Right lobe of liver (tissue), 6 donors: ENCODE results near the gene FYCO1. TPM values are rescaled to one million over a fixed set of nuclear protein-coding genes. Genes with fewer than 3 reads are reported as not detected.

Experiments
- ATAC-seq, 4 donors: fragments of 200-7000 bp; cut with Tn5 transposase; one replicate each; pipeline ENCODE4 v1.9.1; 2020; ENCODE audit warnings: mild to moderate bottlenecking in 4 of 4, moderate library complexity in 4 of 4
- DNase-seq, 3 donors: peaks; one replicate each; pipeline ENCODE4 v3.0.0-alpha.2; 2020
- H3K27ac ChIP-seq, 3 donors: fragments of 200-600 bp; one replicate each; pipeline ENCODE4 v1.8.0; 2022
- H3K27me3 ChIP-seq, 2 donors: fragments of 200-600 bp; one replicate each; pipeline ENCODE4 v1.8.0; 2022
- H3K36me3 ChIP-seq, 4 donors: fragments of 200-600 bp; sonication (generic) in 1 of 4; one replicate each; pipeline versions ENCODE4 v1.5.1 to v1.8.0; 2017 to 2022; ENCODE audit warnings: control low read depth in 1 of 4
- H3K4me1 ChIP-seq, 4 donors: fragments of 200-600 bp; sonication (generic) in 1 of 4; one replicate each; pipeline versions ENCODE4 v1.5.1 to v1.8.0; 2017 to 2022; ENCODE audit warnings: control low read depth in 1 of 4
- H3K4me3 ChIP-seq, 3 donors: fragments of 200-600 bp; one replicate each; pipeline ENCODE4 v1.8.0; 2022
- H3K9me3 ChIP-seq, 4 donors: fragments of 200-600 bp; sonication (generic) in 1 of 4; one replicate each; pipeline versions ENCODE4 v1.5.1 to v1.8.0; 2017 to 2022; ENCODE audit warnings: control low read depth in 1 of 4
- POLR2A ChIP-seq: fragments of 450-650 bp; IDR thresholded peaks from one replicate; pipeline ENCODE4 v1.6.1; 2017; ENCODE audit warnings: antibody characterized with exemption, mild to moderate bottlenecking
- WGBS: methylation state at CpG from one replicate; pipeline ENCODE4 v1.1.6; 2018; ENCODE audit warnings: low coverage, low lambda C conversion rate; ENCODE audit not compliant: insufficient coverage; ENCODE audit errors: missing lambda C conversion rate; 5-methylcytosine and 5-hydroxymethylcytosine counted together
- intact Hi-C, 2 donors: fragments of 100-400 bp; cut with DNase I; formaldehyde crosslinking; loops; one replicate each; pipeline versions ENCODE4 v1.11.2 to v1.14.1; 2022
- total RNA-seq, 6 experiments: library from RNA; depleted of rRNA in 2 of 6; stranded (reverse); fragments of >200 nt in 2 of 6; fragmentation: NEBNext Ultra II Directional in 3 of 6; extraction: Animal tissue kit (Norgen Biotek cat#: 25700) in 3 of 6; gene quantifications; one replicate each; pipeline versions ENCODE4 v1.1.0 to v1.2.4, GENCODE V29; 2016 to 2023
- TF ChIP-seq, protein P1 (sequence below), 4 donors: fragments of 200-600 bp in 3 of 4; fragments of 450-650 bp in 1 of 4; IDR thresholded peaks; one replicate each; pipeline versions ENCODE4 v1.5.1 to v1.8.0; 2016 to 2022; ENCODE audit warnings: antibody characterized with exemption in 4 of 4, mild to moderate bottlenecking in 2 of 4
- donor health status: DM: no; HTN: yes; CAD: no.
- donor health status: DM: no; HTN: no; CAD: no.
- donor health status: DM: no; HTN: no; CAD: no.
- donor health status: DM: no; HTN: yes; CAD: no.
- donor health status: DM: no; HTN: yes; CAD: no.

FYCO1 gene
- total RNA-seq, 6 experiments from 2014 or later = 16.0 to 22.0 (median 21.0) TPM

DNA sequence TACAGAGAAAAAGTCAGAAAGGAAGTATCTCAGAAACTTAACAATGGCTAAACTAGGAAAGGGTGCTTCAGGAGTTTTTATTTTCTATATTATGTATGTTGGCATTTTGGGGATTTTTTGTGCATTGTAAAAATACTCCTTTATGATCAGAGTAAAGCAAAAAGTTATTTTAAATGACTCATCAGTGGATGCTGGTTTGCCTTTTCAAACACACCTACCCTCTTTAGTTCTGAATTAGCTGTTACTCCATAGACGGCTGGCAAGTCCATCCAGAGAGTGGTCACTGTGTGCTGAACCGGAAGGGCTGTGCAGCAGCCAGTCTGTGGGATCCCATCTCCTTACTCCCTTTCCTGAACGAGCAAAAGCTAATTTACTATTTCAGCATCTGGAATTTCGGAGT lies 108.3 kb downstream of the FYCO1 start:
- H3K4me1 ChIP-seq = no peaks in the 10 kb centered on the region
- no peaks in the 10 kb centered on the region for H3K9me3 ChIP-seq
- WGBS = 71% methylated on average over 3 of the region's 4 CpGs
- intact Hi-C loops = no loop called here
- H3K27ac ChIP-seq = no peak overlapping the region
- TF ChIP-seq, protein P1, sequence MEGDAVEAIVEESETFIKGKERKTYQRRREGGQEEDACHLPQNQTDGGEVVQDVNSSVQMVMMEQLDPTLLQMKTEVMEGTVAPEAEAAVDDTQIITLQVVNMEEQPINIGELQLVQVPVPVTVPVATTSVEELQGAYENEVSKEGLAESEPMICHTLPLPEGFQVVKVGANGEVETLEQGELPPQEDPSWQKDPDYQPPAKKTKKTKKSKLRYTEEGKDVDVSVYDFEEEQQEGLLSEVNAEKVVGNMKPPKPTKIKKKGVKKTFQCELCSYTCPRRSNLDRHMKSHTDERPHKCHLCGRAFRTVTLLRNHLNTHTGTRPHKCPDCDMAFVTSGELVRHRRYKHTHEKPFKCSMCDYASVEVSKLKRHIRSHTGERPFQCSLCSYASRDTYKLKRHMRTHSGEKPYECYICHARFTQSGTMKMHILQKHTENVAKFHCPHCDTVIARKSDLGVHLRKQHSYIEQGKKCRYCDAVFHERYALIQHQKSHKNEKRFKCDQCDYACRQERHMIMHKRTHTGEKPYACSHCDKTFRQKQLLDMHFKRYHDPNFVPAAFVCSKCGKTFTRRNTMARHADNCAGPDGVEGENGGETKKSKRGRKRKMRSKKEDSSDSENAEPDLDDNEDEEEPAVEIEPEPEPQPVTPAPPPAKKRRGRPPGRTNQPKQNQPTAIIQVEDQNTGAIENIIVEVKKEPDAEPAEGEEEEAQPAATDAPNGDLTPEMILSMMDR (IDR thresholded peaks at IDR 0.05) = no peak
- TF ChIP-seq POLR2A = no peak
- no peaks in the 10 kb centered on the region for H3K36me3 ChIP-seq
- H3K4me3 ChIP-seq = no peak overlapping the region
- DNase-seq (no peak), ATAC-seq (no peak)
- H3K27me3 ChIP-seq = no peaks in the 10 kb centered on the region

DNA sequence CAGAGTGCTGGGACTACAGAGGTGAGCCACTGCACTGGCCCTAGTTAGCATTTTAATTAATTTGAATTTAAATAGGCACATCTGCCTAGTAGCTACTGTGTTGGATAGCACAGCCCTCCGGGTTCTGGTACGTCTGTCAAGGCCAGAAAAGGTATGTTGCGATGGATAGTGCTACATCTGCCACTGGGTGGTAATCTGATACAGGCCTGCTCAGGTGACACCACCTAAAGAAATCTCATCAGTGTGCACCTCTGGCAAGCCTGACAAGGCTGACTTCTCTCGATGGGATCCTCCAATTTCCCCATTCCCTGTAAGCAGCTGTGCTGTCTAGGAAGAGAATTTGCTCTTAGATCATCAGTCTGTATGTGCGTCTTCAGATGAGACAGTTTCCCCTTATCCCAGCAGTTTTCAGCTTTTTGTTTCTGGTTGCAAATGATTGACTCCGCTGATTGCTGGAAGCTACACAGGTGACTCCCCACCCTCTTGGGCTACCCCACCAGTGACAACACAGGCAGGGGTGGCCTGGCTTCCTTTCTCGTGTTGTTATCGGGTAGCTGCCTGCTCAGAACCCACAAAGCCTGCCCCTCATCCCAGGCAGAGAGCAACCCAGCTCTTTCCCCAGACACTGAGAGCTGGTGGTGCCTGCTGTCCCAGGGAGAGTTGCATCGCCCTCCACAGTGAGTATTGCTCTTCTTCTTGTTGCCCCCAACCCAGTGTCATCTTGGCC lies 109.5 kb downstream of the FYCO1 start, which contains the start of gene CCR9:
CCR9 (plus strand) TSS at position 565 of the 727 bp plus-strand sequence. CDS start 8,391 bp downstream, outside the sequence.
- intact Hi-C loops = no loop called here

DNA sequence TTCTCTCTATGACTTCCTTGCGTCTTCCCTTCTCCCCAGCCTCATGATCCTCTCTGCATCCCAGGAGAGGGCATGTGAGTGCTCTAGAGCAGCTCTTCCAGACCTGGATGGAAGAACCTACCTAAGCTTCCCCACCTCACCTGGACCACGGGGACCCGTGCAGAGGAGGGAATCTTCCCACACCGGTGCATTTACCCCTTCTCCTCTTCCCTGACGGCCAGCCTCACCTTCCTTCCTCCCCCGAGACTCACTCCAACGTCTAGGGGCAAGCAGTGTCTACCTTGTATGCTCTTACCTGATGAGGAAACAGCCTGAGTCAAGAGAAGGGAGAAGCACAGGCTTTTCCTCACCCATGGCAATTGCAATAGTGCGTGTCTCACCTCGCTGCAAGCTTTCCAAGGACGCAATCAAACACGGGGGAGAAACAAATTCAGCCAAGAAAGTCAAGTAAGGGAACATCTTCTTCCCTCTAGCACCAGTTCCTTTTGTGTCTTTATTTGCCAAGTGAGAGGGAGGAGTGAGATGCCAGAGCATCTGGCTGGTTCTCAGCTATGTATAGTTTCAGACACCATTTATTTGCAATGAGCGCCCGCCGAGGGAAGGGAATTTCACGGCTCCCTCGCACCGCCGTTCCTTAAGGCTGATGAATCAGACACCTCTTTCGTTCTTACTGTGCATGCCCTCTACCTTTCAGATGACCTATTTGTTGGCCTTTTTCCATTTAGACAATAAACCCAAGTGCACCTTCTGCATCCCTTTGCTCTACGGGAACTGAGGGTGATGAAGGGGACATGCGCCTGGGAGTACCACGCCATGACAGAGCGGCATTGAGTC lies 111.0 kb downstream of the FYCO1 start:
- intact Hi-C loops = no loop called here
- no peak overlapping the region for H3K4me3 ChIP-seq
- no peak for ATAC-seq
- DNase-seq = no peak
- H3K27ac ChIP-seq = no peak overlapping the region
- 80% methylated on average over 21 of the region's 23 CpGs for WGBS
- H3K27me3 ChIP-seq = no peaks in the 10 kb centered on the region
- no peaks in the 10 kb centered on the region for H3K4me1 ChIP-seq
- no peaks in the 10 kb centered on the region for H3K9me3 ChIP-seq
- no peaks in the 10 kb centered on the region for H3K36me3 ChIP-seq
- no peak for TF ChIP-seq POLR2A

More for the DNA sequence above, 109.5 kb downstream of the FYCO1 start, which contains the start of gene CCR9:
- Histone ChIP-seq H3K27me3 (no peaks in the 10 kb centered on the region), H3K4me3 (no peak within 1 kb of the TSS), H3K27ac (no peak within 1 kb of the TSS), H3K4me1 (no peaks in the 10 kb centered on the region), H3K36me3 (no peaks in the 10 kb centered on the region), H3K9me3 (no peaks in the 10 kb centered on the region)
- 71% methylated on average over 4 of the region's 9 CpGs for WGBS
- no peak for TF ChIP-seq POLR2A
- TF ChIP-seq, protein P1 (IDR thresholded peaks at IDR 0.05) = no peak
- DNase-seq (no peak), ATAC-seq (no peak)

DNA sequence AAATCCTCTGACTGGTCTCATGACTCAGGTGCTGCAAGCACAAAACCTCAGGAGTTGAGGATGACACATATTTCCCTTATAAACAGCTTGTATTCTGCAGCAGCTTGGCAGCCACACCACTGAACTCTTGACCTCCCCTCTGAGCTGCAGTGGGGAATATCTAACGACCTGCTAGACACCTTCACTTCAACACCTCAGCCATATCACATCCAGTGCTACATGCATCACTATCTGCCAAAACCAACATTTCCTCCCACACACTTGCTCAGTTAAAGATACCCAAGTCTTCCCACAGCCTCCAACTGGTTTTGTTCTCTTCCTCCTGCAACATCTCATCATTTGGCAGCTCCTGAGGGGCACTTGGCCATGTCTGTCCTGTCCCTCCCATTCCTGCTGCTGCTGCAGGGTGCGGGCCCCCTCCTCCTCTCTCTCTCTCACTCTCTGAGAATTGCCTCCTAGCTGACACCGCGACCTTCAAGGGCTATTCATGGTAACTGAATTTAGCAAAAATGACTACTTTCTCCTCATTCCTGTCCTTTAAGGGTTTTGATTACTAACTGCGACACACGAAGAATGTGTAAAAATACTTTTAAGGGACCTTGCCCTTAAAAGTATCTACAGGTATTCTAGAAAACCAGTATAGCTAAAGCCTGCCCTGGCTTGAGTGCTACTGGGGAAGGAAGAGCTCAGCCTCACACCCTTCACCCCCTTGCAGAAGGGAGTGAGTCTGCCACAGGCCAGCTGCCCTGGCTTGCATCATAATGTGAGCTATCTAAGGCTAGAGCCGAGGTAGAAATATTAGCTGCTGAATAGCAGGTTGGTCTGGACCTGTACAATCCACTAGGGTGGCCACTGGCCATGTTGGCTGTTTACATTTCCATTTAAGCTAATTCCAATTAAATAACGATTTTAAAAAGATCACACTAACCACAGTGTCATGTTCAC lies 114.3 kb downstream of the FYCO1 start:
- no peak for DNase-seq
- H3K27ac ChIP-seq = no peak overlapping the region
- intact Hi-C loops = no loop called here
- no peaks in the 10 kb centered on the region for H3K36me3 ChIP-seq
- H3K4me1 ChIP-seq = no peaks in the 10 kb centered on the region
- H3K4me3 ChIP-seq = no peak overlapping the region
- 61% methylated on average over 7 of the region's 8 CpGs for WGBS
- H3K9me3 ChIP-seq = no peaks in the 10 kb centered on the region
- peak; percentile 37 to 82 (median 50) for ATAC-seq
- H3K27me3 ChIP-seq = no peaks in the 10 kb centered on the region
- TF ChIP-seq POLR2A = no peak
- TF ChIP-seq, protein P1 (IDR thresholded peaks at IDR 0.05) = no peak
